ENCODE results near the gene GSK3A. TPM values are rescaled to one million over a fixed set of nuclear protein-coding genes. Genes with fewer than 3 reads are reported as not detected.

GSK3A gene
- total and polyA plus RNA-seq, 2 donors (not counting 1 experiment from before 2014, with no cell fraction given), result 38.5 to 42.0 TPM

DNA sequence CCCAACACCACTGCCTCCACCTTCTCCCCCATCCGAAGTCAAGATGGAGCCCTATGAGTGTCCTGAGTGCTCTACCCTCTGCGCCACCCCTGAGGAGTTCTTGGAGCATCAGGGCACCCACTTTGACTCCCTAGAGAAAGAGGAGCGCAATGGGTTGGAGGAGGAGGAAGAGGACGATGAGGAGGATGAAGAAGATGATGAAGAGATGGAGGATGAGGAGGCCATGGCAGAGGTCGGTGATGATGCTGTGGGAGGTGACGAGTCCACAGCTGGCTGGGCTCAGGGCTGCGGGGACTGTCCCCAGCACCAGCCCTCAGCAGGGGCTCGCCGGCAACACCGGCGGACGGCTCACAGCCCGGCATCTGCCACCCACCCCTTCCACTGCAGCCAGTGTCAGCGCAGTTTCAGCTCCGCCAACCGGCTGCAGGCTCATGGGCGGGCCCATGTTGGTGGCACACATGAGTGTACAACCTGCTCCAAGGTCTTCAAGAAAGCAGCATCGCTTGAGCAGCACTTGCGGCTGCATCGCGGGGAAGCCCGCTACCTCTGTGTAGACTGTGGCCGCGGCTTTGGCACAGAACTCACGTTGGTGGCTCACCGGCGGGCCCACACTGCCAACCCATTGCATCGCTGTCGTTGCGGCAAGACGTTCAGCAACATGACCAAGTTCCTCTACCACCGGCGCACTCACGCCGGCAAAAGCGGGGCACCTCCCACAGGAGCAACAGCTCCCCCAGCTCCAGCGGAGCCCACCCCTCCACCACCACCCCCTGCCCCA lies 17.3 kb downstream of the GSK3A start:
- Histone ChIP-seq H3K79me2 (ENCODE audit: control insufficient read depth, insufficient read depth, low read length) (peaks cover 63% of the 10 kb centered on the region), H3K27ac (ENCODE audit: low read length in 2 of 2) (no peak overlapping the region), H2AFZ (ENCODE audit: insufficient read depth, low read depth, low read length, poor library complexity, severe bottlenecking) (no peak overlapping the region), H3K4me3 (ENCODE audit: control extremely low read depth in 1 of 5, extremely low read depth in 1 of 5, insufficient read depth in 1 of 5, low read depth in 2 of 5, low read length in 4 of 5) (no peak overlapping the region), H3K4me1 (ENCODE audit: control insufficient read depth in 2 of 2, insufficient read depth in 2 of 2, low read length in 2 of 2) (peaks cover 7 to 12% of the 10 kb centered on the region in 2 donors), H3K9me3 (ENCODE audit: control extremely low read depth in 1 of 3, control insufficient read depth in 2 of 3, insufficient read depth in 1 of 3, low read length in 2 of 3) (no peaks in the 10 kb centered on the region), H3K9ac (ENCODE audit: low read length) (no peak overlapping the region), H3K4me2 (replicated peaks; ENCODE audit: low read depth, low read length, poor library complexity, severe bottlenecking) (no peak overlapping the region), H4K20me1 (ENCODE audit: control insufficient read depth, insufficient read depth, low read length, poor library complexity, severe bottlenecking) (peaks cover 68% of the 10 kb centered on the region), H3K36me3 (replicated peaks in 1 of 2; ENCODE audit: control extremely low read depth in 1 of 2, control insufficient read depth in 1 of 2, extremely low read depth in 1 of 2, insufficient read depth in 2 of 2, low read length in 1 of 2) (peaks cover 0 to 46% of the 10 kb centered on the region in 2 experiments), H3K27me3 (replicated peaks in 1 of 4; ENCODE audit: control extremely low read depth in 1 of 4, control insufficient read depth in 3 of 4, insufficient read depth in 4 of 4, low read length in 3 of 4) (no peaks in the 10 kb centered on the region)
- no peaks in the 10 kb centered on the region for H3K27me3 Mint-ChIP-seq
- H3K4me3 Mint-ChIP-seq, result no peak overlapping the region
- H3K4me1 Mint-ChIP-seq, result peaks cover 26% of the 10 kb centered on the region
- ATAC-seq (ENCODE audit: low read depth) (no peak), DNase-seq (no peak)
- ChIA-PET POLR2A (no interaction called here), CTCF (no interaction called here)
- WGBS (ENCODE audit: insufficient coverage), result 95% methylated on average over 35 of the region's 37 CpGs
- H3K9me3 Mint-ChIP-seq (ENCODE audit: insufficient read depth), result no peaks in the 10 kb centered on the region
- no peak for TF ChIP-seq EZH2 (IDR thresholded peaks at IDR 0.05; ENCODE audit: borderline replicate concordance, insufficient read depth, low read depth, low read length, poor library complexity, severe bottlenecking)
- no peak for TF ChIP-seq CTCF (IDR thresholded peaks at IDR 0.05)
- H3K27ac Mint-ChIP-seq, result no peak overlapping the region
- intact Hi-C loops (cut with micrococcal nuclease), result no loop called here

DNA sequence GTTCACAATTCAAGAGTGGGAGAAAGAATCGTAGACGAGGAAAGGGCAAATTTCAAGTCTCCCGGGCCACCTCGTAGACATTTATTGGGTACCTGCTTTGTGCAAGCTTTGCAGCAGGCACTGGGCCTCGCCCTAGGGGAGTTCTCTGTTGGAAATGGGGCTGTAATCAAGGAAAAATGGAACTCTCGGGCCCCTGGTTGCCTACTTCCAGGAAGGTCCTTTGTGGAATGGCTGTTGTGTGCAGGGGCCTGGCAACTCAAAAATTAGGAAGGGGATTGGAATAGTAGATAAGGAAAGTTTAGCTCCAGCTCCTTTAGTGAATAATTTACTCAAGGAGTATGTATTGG lies 21.7 kb downstream of the GSK3A start:
- Histone ChIP-seq H3K4me3 (ENCODE audit: control extremely low read depth in 1 of 5, extremely low read depth in 1 of 5, insufficient read depth in 1 of 5, low read depth in 2 of 5, low read length in 4 of 5) (peak overlapping the region; percentile 72 to 96 (median 85)), H3K4me1 (ENCODE audit: control insufficient read depth in 2 of 2, insufficient read depth in 2 of 2, low read length in 2 of 2) (peaks cover 34 to 45% of the 10 kb centered on the region in 2 donors), H3K4me2 (replicated peaks; ENCODE audit: low read depth, low read length, poor library complexity, severe bottlenecking) (peak overlapping the region; percentile 88), H3K9me3 (ENCODE audit: control extremely low read depth in 1 of 3, control insufficient read depth in 2 of 3, insufficient read depth in 1 of 3, low read length in 2 of 3) (no peaks in the 10 kb centered on the region), H3K79me2 (ENCODE audit: control insufficient read depth, insufficient read depth, low read length) (peaks cover 80% of the 10 kb centered on the region), H3K27me3 (replicated peaks in 1 of 4; ENCODE audit: control extremely low read depth in 1 of 4, control insufficient read depth in 3 of 4, insufficient read depth in 4 of 4, low read length in 3 of 4) (no peaks in the 10 kb centered on the region), H3K27ac (ENCODE audit: low read length in 2 of 2) (peak overlapping the region in 1 of 2 donors; percentile 88), H3K36me3 (replicated peaks in 1 of 2; ENCODE audit: control extremely low read depth in 1 of 2, control insufficient read depth in 1 of 2, extremely low read depth in 1 of 2, insufficient read depth in 2 of 2, low read length in 1 of 2) (peaks cover 0 to 22% of the 10 kb centered on the region in 2 experiments), H2AFZ (ENCODE audit: insufficient read depth, low read depth, low read length, poor library complexity, severe bottlenecking) (peak overlapping the region; percentile 91), H3K9ac (ENCODE audit: low read length) (peak overlapping the region; percentile 84), H4K20me1 (ENCODE audit: control insufficient read depth, insufficient read depth, low read length, poor library complexity, severe bottlenecking) (peaks cover 47% of the 10 kb centered on the region)
- ChIA-PET CTCF (interaction anchor here (0.9 to 3.1 kb wide), 7 partner anchors 13 to 112 kb away, joined by 3 to 12 read pairs (median 3); partner anchors contain the start of genes GSK3A and POU2F2), POLR2A (interaction anchor here (1.3 to 2.3 kb wide), 2 partner anchors 22 to 88 kb away, joined by 3 to 13 read pairs; partner anchors contain the start of genes GSK3A and POU2F2)
- intact Hi-C loops (cut with micrococcal nuclease), result loop anchor here (1.0 kb wide), 6 partner anchors 22 to 144 kb away; partner anchors contain the start of genes CIC, GSK3A, PAFAH1B3 and PRR19
- H3K9me3 Mint-ChIP-seq (ENCODE audit: insufficient read depth), result no peaks in the 10 kb centered on the region
- peak overlapping the region; percentile 96 for H3K4me3 Mint-ChIP-seq
- DNase-seq (no peak), ATAC-seq (ENCODE audit: low read depth) (no peak)
- no peak for TF ChIP-seq EZH2 (IDR thresholded peaks at IDR 0.05; ENCODE audit: borderline replicate concordance, insufficient read depth, low read depth, low read length, poor library complexity, severe bottlenecking)
- no peak for TF ChIP-seq CTCF (IDR thresholded peaks at IDR 0.05)
- WGBS (ENCODE audit: insufficient coverage), result 3% methylated on average over 6 of the region's 6 CpGs
- H3K27me3 Mint-ChIP-seq, result no peaks in the 10 kb centered on the region
- peaks cover 53% of the 10 kb centered on the region for H3K4me1 Mint-ChIP-seq
- H3K27ac Mint-ChIP-seq, result peak overlapping the region; percentile 92
